ENCODE data around the gene INPP4B.

GRCh38 chr4:142648378-142648777 is 197.7 kb downstream of the INPP4B start:
- no peak for TF ChIP-seq POLR2A (IDR thresholded peaks at IDR 0.05)
- no peak for TF ChIP-seq CTCF (IDR thresholded peaks at IDR 0.05)

Data from Peyer's patch (tissue), 4 donors.